HEK293 (cell line): ENCODE results near the gene CDH18.

Source experiments
- CTCF ChIA-PET: fragments of 350-600 bp; formaldehyde crosslinking; extraction: SDS; loops from one replicate; lab custom pipeline; 2021; ENCODE audit warnings: antibody characterized with exemption; lab: Yijun Ruan, JAX
- POLR2A ChIA-PET: fragments of 300-600 bp; formaldehyde crosslinking; extraction: SDS; loops from one replicate; lab custom pipeline; 2020; ENCODE audit warnings: antibody characterized with exemption, inconsistent platforms; lab: Yijun Ruan, JAX
- H3K27ac ChIP-seq: fragments of 200-500 bp; sonication (Bioruptor generic); 2 replicates; pipeline ENCODE4 v1.5.1; 2014; ENCODE audit warnings: low read depth, low read length, control low read depth, inconsistent platforms; ENCODE audit errors: extremely low read depth
- H3K36me3 ChIP-seq, 2 experiments: fragments of 200-500 bp in 1 of 2; sonication (Bioruptor generic) in 1 of 2; 1 replicate in 1 of 2; 2 replicates in 1 of 2; pipeline ENCODE4 v1.5.1; 2014 to 2017; ENCODE audit warnings: inconsistent platforms in 2 of 2, low read length in 2 of 2; ENCODE audit not compliant: control insufficient read depth in 2 of 2, insufficient read depth in 1 of 2
- H3K4me1 ChIP-seq: fragments of 200-500 bp; sonication (Bioruptor generic); 2 replicates; pipeline ENCODE4 v1.5.1; 2014; ENCODE audit warnings: mild to moderate bottlenecking, low read length, inconsistent platforms; ENCODE audit not compliant: control insufficient read depth, insufficient read depth
- H3K4me3 ChIP-seq: 2 replicates; pipeline ENCODE4 v1.5.1; 2011; ENCODE audit warnings: low read depth, mild to moderate bottlenecking, control low read depth, low read length, moderate library complexity
- H3K9me3 ChIP-seq: fragments of 200-500 bp; sonication (Bioruptor generic); 2 replicates; pipeline ENCODE4 v1.5.1; 2014; ENCODE audit warnings: low read depth, low read length, inconsistent platforms; ENCODE audit not compliant: control insufficient read depth, insufficient read depth
- GLIS1 ChIP-seq: fragments of 450-650 bp; formaldehyde crosslinking; IDR thresholded peaks from 2 replicates; pipeline ENCODE4 v1.5.1; 2016; ENCODE audit warnings: missing biosample characterization, missing genetic modification characterization
- HOXD13 ChIP-seq: sonication (generic); formaldehyde crosslinking; IDR thresholded peaks from 2 replicates; pipeline ENCODE4 v1.8.0; 2022; ENCODE audit warnings: missing genetic modification reagents, borderline replicate concordance
- MYNN ChIP-seq: fragments of 450-650 bp; formaldehyde crosslinking; IDR thresholded peaks from 2 replicates; pipeline ENCODE4 v1.5.1; 2016; ENCODE audit warnings: missing biosample characterization, missing genetic modification characterization, borderline replicate concordance
- REPIN1 ChIP-seq: fragments of 450-650 bp; formaldehyde crosslinking; IDR thresholded peaks from 2 replicates; pipeline ENCODE4 v1.5.1; 2017; ENCODE audit warnings: missing biosample characterization, missing genetic modification characterization, low read depth
- ZBTB1 ChIP-seq: fragments of 450-650 bp; formaldehyde crosslinking; IDR thresholded peaks from 2 replicates; pipeline ENCODE4 v1.5.1; 2016; ENCODE audit warnings: missing biosample characterization, missing genetic modification characterization
- ZBTB48 ChIP-seq: fragments of 450-650 bp; formaldehyde crosslinking; IDR thresholded peaks from 2 replicates; pipeline ENCODE4 v1.5.1; 2016; ENCODE audit warnings: missing biosample characterization, missing genetic modification characterization
- ZBTB8A ChIP-seq: fragments of 450-650 bp; formaldehyde crosslinking; IDR thresholded peaks from 2 replicates; pipeline ENCODE4 v1.5.1; 2016; ENCODE audit warnings: missing biosample characterization, missing genetic modification characterization
- ZFHX2 ChIP-seq: fragments of 450-650 bp; formaldehyde crosslinking; conservative IDR thresholded peaks from 2 replicates; pipeline ENCODE4 v1.5.1; 2016; ENCODE audit warnings: missing biosample characterization, missing genetic modification characterization
- ZNF10 ChIP-seq: fragments of 450-650 bp; formaldehyde crosslinking; IDR thresholded peaks from 2 replicates; pipeline ENCODE4 v1.5.1; 2017; ENCODE audit warnings: missing biosample characterization, missing genetic modification characterization
- ZNF121 ChIP-seq: fragments of 450-650 bp; formaldehyde crosslinking; IDR thresholded peaks from 2 replicates; pipeline ENCODE4 v1.5.1; 2016; ENCODE audit warnings: missing biosample characterization, missing genetic modification characterization
- ZNF221 ChIP-seq: fragments of 450-650 bp; formaldehyde crosslinking; IDR thresholded peaks from 2 replicates; pipeline ENCODE4 v1.5.1; 2017; ENCODE audit warnings: missing biosample characterization, missing genetic modification characterization, borderline replicate concordance
- ZNF266 ChIP-seq: fragments of 450-650 bp; formaldehyde crosslinking; IDR thresholded peaks from 2 replicates; pipeline ENCODE4 v1.5.1; 2016; ENCODE audit warnings: missing biosample characterization, missing genetic modification characterization, low read depth
- ZNF311 ChIP-seq: fragments of 450-650 bp; formaldehyde crosslinking; IDR thresholded peaks from 2 replicates; pipeline ENCODE4 v1.5.1; 2017; ENCODE audit warnings: missing biosample characterization, missing genetic modification characterization, borderline replicate concordance
- ZNF433 ChIP-seq: fragments of 450-650 bp; formaldehyde crosslinking; IDR thresholded peaks from 2 replicates; pipeline ENCODE4 v1.5.1; 2016; ENCODE audit warnings: missing biosample characterization, missing genetic modification characterization, low read depth
- ZNF501 ChIP-seq: fragments of 450-650 bp; formaldehyde crosslinking; IDR thresholded peaks from 2 replicates; pipeline ENCODE4 v1.5.1; 2016; ENCODE audit warnings: missing biosample characterization, missing genetic modification characterization
- ZNF544 ChIP-seq: fragments of 450-650 bp; formaldehyde crosslinking; IDR thresholded peaks from 2 replicates; pipeline ENCODE4 v1.5.0; 2017; ENCODE audit warnings: missing biosample characterization, missing genetic modification characterization
- ZNF677 ChIP-seq: fragments of 450-650 bp; IDR thresholded peaks from 2 replicates; pipeline ENCODE4 v1.5.0; 2018; ENCODE audit warnings: missing biosample characterization, mild to moderate bottlenecking, missing genetic modification characterization, moderate library complexity
- ZNF701 ChIP-seq: fragments of 450-650 bp; formaldehyde crosslinking; IDR thresholded peaks from 2 replicates; pipeline ENCODE4 v1.5.1; 2016; ENCODE audit warnings: missing biosample characterization, missing genetic modification characterization
- ZNF843 ChIP-seq: fragments of 450-650 bp; formaldehyde crosslinking; IDR thresholded peaks from 2 replicates; pipeline ENCODE4 v1.5.1; 2016; ENCODE audit warnings: missing biosample characterization, missing genetic modification characterization
- ZXDB ChIP-seq: fragments of 450-650 bp; formaldehyde crosslinking; IDR thresholded peaks from 2 replicates; pipeline ENCODE4 v1.5.1; 2016; ENCODE audit warnings: missing biosample characterization, missing genetic modification characterization
- TF ChIP-seq, protein P1 (sequence below): fragments of 450-650 bp; formaldehyde crosslinking; IDR thresholded peaks from 2 replicates; pipeline ENCODE4; 2016; ENCODE audit warnings: missing biosample characterization, missing genetic modification characterization
- TF ChIP-seq, protein P2 (sequence below): fragments of 450-650 bp; formaldehyde crosslinking; IDR thresholded peaks from 2 replicates; pipeline ENCODE4 v1.5.1; 2017; ENCODE audit warnings: missing biosample characterization, missing genetic modification characterization
- TF ChIP-seq, protein P3 (sequence below): fragments of 450-650 bp; formaldehyde crosslinking; IDR thresholded peaks from 2 replicates; pipeline ENCODE4 v1.5.1; 2017; ENCODE audit warnings: missing biosample characterization, missing genetic modification characterization
- TF ChIP-seq, protein P4 (sequence below): fragments of 450-650 bp; formaldehyde crosslinking; IDR thresholded peaks from 2 replicates; pipeline ENCODE4 v1.5.1; 2016; ENCODE audit warnings: missing biosample characterization, missing genetic modification characterization
- TF ChIP-seq, protein P5 (sequence below): fragments of 450-650 bp; formaldehyde crosslinking; IDR thresholded peaks from 2 replicates; pipeline ENCODE4 v1.5.1; 2017; ENCODE audit warnings: missing biosample characterization, missing genetic modification characterization

The CDH18 gene

DNA sequence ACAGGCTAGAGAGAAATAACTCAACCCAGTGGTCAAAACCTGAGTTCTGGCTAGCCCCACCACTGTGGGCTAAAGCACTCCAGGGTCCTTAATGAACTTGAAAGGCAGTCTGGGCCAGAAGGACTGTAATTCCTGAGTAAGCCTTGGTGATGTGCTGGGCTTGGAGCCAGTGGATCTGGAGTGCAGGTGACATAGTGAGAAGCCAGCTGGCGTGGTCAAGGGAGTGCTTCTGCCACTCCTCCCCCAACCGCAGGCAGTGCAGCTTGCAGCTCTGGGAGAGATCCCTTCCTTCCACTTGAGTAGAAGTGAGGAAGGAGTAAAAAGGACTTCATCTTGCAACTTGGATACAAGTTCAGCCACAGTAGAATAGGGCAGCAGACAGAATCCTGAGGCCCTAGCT lies 424.0 kb downstream of the CDH18 start:
- Histone ChIP-seq H3K36me3 (no peaks in the 10 kb centered on the region), H3K27ac (no peak overlapping the region), H3K4me1 (no peaks in the 10 kb centered on the region), H3K9me3 (no peaks in the 10 kb centered on the region), H3K4me3 (no peak overlapping the region)
- ChIA-PET CTCF (no interaction called here), POLR2A (no interaction called here)
- TF ChIP-seq ZNF221 (tag by site-specific recombination) = no peak
- no peak for TF ChIP-seq ZBTB48 (tag by site-specific recombination)
- TF ChIP-seq ZXDB = no peak
- no peak for TF ChIP-seq ZNF10 (tag by site-specific recombination)
- TF ChIP-seq, protein P1, sequence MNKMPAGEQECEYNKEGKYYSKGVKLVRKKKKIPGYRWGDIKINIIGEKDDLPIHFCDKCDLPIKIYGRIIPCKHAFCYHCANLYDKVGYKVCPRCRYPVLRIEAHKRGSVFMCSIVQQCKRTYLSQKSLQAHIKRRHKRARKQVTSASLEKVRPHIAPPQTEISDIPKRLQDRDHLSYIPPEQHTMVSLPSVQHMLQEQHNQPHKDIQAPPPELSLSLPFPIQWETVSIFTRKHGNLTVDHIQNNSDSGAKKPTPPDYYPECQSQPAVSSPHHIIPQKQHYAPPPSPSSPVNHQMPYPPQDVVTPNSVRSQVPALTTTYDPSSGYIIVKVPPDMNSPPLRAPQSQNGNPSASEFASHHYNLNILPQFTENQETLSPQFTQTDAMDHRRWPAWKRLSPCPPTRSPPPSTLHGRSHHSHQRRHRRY (tag by site-specific recombination) = no peak
- no peak for TF ChIP-seq ZNF701 (tag by site-specific recombination)
- TF ChIP-seq ZNF266 (tag by site-specific recombination) = no peak
- TF ChIP-seq ZNF843 (tag by site-specific recombination) = no peak
- TF ChIP-seq ZFHX2 = no peak

DNA sequence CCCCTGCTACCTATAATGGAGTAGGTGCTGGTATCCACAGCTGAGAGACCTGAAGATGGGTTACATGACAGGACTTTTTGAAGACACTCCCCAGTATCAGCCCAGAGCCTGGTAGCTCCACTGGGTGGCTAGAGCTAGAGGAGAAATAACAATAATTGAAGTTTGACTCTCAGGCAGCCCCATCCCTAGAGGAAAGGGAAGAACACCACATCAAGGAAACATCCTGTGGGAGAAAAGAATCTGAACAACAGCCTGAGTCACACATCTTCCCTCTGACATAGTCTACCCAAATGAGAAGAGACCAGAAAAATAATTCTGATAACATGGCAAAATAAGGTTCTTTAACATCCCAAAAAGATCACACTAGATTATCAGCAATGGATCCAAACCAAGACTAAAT lies 432.1 kb downstream of the CDH18 start:
- Histone ChIP-seq H3K4me1 (no peaks in the 10 kb centered on the region), H3K9me3 (no peaks in the 10 kb centered on the region), H3K4me3 (no peak overlapping the region)
- CTCF ChIA-PET = no interaction called here
- no peak for TF ChIP-seq ZBTB8A (tag by site-specific recombination)
- no peak for TF ChIP-seq ZNF544 (tag by site-specific recombination)
- no peak for TF ChIP-seq ZNF311 (tag by site-specific recombination)
- no peak for TF ChIP-seq ZNF121 (tag by site-specific recombination)
- TF ChIP-seq, protein P2, sequence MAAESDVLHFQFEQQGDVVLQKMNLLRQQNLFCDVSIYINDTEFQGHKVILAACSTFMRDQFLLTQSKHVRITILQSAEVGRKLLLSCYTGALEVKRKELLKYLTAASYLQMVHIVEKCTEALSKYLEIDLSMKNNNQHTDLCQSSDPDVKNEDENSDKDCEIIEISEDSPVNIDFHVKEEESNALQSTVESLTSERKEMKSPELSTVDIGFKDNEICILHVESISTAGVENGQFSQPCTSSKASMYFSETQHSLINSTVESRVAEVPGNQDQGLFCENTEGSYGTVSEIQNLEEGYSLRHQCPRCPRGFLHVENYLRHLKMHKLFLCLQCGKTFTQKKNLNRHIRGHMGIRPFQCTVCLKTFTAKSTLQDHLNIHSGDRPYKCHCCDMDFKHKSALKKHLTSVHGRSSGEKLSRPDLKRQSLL (tag by site-specific recombination) = no peak
- TF ChIP-seq ZNF501 = no peak
- TF ChIP-seq REPIN1 (tag by site-specific recombination) = no peak
- TF ChIP-seq ZNF433 (tag by site-specific recombination) = no peak
- no peak for TF ChIP-seq ZBTB1 (tag by site-specific recombination)
- TF ChIP-seq, protein P3, sequence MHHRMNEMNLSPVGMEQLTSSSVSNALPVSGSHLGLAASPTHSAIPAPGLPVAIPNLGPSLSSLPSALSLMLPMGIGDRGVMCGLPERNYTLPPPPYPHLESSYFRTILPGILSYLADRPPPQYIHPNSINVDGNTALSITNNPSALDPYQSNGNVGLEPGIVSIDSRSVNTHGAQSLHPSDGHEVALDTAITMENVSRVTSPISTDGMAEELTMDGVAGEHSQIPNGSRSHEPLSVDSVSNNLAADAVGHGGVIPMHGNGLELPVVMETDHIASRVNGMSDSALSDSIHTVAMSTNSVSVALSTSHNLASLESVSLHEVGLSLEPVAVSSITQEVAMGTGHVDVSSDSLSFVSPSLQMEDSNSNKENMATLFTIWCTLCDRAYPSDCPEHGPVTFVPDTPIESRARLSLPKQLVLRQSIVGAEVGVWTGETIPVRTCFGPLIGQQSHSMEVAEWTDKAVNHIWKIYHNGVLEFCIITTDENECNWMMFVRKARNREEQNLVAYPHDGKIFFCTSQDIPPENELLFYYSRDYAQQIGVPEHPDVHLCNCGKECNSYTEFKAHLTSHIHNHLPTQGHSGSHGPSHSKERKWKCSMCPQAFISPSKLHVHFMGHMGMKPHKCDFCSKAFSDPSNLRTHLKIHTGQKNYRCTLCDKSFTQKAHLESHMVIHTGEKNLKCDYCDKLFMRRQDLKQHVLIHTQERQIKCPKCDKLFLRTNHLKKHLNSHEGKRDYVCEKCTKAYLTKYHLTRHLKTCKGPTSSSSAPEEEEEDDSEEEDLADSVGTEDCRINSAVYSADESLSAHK (tag by site-specific recombination) = no peak
- TF ChIP-seq, all 188 proteins: peak for 0
- POLR2A ChIA-PET = no interaction called here
- H3K27ac ChIP-seq = no peak overlapping the region
- no peaks in the 10 kb centered on the region for H3K36me3 ChIP-seq

DNA sequence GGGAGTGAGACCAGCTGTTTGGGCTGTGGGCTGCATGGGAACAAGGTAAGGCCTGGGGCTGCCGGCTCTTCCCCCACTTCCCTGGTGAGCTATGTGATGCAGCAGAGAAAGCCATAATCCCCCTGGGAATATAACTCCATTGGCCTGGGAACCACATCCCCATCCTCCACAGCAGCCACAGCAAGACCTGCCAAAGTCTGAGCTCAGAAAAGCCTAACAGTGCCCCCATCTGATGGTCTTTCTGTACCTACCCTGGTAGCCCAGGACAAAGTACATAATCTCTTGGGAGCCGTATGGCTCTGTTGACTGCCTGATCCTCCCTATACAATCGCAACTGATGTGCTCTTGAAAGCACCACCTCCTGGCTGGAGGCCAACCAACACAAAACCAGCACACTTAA lies 432.6 kb downstream of the CDH18 start:
- Histone ChIP-seq H3K9me3 (no peaks in the 10 kb centered on the region), H3K36me3 (no peaks in the 10 kb centered on the region), H3K4me1 (no peaks in the 10 kb centered on the region), H3K4me3 (no peak overlapping the region), H3K27ac (no peak overlapping the region)
- ChIA-PET POLR2A (no interaction called here), CTCF (no interaction called here)
- TF ChIP-seq, protein P1 (tag by site-specific recombination) = no peak
- TF ChIP-seq ZNF677 (tag by site-specific recombination) = no peak
- no peak for TF ChIP-seq MYNN (tag by site-specific recombination)
- no peak for TF ChIP-seq HOXD13 (CRISPR knock-in tag)
- TF ChIP-seq, protein P4, sequence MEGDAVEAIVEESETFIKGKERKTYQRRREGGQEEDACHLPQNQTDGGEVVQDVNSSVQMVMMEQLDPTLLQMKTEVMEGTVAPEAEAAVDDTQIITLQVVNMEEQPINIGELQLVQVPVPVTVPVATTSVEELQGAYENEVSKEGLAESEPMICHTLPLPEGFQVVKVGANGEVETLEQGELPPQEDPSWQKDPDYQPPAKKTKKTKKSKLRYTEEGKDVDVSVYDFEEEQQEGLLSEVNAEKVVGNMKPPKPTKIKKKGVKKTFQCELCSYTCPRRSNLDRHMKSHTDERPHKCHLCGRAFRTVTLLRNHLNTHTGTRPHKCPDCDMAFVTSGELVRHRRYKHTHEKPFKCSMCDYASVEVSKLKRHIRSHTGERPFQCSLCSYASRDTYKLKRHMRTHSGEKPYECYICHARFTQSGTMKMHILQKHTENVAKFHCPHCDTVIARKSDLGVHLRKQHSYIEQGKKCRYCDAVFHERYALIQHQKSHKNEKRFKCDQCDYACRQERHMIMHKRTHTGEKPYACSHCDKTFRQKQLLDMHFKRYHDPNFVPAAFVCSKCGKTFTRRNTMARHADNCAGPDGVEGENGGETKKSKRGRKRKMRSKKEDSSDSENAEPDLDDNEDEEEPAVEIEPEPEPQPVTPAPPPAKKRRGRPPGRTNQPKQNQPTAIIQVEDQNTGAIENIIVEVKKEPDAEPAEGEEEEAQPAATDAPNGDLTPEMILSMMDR (tag by site-specific recombination) = no peak
- no peak for TF ChIP-seq GLIS1 (tag by site-specific recombination)
- TF ChIP-seq, protein P5, sequence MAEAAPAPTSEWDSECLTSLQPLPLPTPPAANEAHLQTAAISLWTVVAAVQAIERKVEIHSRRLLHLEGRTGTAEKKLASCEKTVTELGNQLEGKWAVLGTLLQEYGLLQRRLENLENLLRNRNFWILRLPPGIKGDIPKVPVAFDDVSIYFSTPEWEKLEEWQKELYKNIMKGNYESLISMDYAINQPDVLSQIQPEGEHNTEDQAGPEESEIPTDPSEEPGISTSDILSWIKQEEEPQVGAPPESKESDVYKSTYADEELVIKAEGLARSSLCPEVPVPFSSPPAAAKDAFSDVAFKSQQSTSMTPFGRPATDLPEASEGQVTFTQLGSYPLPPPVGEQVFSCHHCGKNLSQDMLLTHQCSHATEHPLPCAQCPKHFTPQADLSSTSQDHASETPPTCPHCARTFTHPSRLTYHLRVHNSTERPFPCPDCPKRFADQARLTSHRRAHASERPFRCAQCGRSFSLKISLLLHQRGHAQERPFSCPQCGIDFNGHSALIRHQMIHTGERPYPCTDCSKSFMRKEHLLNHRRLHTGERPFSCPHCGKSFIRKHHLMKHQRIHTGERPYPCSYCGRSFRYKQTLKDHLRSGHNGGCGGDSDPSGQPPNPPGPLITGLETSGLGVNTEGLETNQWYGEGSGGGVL (tag by site-specific recombination) = no peak
